M059J (cell line): ENCODE results near the gene SUGCT. TPM values are rescaled to one million over a fixed set of nuclear protein-coding genes. Genes with fewer than 3 reads are reported as not detected.

Experiments
- DNase-seq: peaks from one replicate; pipeline ENCODE4 v3.0.0-alpha.2; 2012; ENCODE audit warnings: low read depth
- total RNA-seq: library from RNA; depleted of rRNA; stranded (reverse); fragments of >200 nt; shearing (Covaris generic); gene quantifications from 2 replicates; pipeline ENCODE4 v1.2.3, GENCODE V29; 2014

The SUGCT gene
- total RNA-seq, 1 experiment from 2014 or later = 5.6 TPM

DNA sequence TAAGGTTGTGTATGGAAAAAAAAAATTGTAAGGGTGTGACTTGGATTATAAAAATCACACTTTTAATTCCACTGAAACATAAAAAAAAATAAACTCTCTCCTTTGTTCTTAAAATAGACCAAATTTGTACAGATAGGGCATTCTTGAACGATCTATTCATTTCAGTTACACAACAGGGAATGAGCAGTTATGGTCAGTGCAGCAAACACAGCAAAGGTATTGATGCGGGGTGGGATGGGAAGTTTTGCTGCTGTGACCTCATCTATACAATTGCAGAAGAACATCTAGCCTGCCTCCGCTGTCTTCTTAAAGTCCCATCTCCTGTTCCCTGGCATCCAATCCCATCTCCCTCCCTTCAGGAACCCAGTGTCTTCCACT is 580.2 kb downstream of the SUGCT start:
- no peak for DNase-seq

GRCh38 chr7:40716052-40716451 is 581.2 kb downstream of the SUGCT start:
- DNase-seq = peak; percentile 36

DNA sequence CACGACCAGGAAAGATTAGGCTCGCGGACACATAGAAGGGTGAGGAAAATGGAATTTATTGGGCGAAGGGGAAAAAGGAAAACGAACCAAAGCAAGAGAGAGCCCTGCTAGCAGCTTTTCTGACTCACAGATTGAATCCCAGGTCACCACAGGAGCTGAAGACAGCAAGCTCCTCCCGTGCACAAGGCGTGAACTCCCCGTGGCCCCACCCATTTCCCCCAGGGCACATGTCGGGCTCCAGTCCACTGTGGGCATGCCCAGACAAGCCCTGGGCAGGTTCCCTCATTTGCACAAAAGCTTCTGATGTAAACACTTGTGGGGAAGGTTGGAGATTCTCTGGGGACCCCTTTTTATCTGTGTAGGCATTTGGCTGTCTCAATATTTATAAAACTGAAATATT is 582.4 kb downstream of the SUGCT start:
- DNase-seq = peak; percentile 92

GRCh38 chr7:40720416-40720815 is 585.6 kb downstream of the SUGCT start:
- peak; percentile 43 for DNase-seq

GRCh38 chr7:40721342-40721949 is 586.6 kb downstream of the SUGCT start:
- DNase-seq = no peak

DNA sequence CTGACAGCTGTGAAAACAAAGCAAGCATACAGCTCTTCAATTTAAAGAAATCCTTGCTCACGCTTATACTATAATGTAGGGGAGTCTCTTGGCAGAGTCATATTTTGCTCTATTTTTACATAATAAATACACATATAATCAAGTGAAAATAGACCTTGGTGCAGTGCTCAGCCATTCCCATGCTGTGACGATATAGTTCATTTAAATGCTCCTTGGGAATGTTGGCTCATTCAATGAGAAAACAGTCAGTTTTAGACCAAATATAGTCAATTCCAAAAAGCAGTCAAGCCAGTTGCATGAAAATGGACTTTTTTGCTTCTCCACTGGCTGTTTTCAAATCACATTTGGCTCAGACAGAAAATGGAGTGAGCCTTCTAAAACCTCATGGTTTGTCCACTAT is 587.4 kb downstream of the SUGCT start:
- no peak for DNase-seq

DNA sequence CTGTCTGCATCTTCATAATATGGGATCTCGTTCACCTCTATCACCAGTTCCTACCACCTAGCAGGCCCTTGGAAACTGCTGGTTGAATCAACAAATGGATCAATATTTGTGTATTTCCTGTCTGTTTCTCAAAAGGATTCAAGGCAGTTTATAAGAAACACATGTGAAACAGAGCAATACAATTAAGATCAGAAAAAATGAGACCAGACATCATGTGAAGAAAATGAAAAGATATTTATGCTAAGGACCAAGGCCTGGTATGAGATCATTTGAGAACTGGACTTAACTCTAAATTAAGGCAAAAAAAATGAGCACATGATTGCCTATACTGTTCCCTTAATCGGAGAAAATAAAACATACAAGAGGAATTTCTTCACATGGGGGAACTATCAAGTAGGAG is 589.0 kb downstream of the SUGCT start:
- DNase-seq = no peak

GRCh38 chr7:40726559-40726958 is 591.8 kb downstream of the SUGCT start:
- DNase-seq = no peak

- DNase-seq = peak; percentile 89
These were observed 598.3 kb downstream of the SUGCT start for GRCh38 chr7:40733114-40733513.

DNA sequence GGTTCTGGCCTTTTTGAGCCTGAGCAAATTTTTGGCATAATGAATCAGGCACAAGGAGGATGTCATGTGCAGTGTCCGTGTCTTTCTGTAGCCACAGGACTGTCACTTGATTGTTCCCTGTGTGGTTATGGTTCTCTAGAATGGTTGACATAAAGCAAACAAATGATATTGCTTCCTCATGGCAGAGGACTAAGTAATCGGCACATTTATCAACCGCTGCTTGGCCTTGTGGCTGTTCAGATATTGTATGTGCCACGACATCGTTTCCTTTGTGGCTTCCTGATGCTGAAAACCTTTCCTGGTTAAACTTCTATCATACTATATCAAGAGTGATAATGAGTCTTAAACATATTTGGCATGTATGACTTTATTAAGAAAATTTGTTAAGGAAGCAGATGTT is 598.8 kb downstream of the SUGCT start:
- DNase-seq = peak; percentile 71

DNA sequence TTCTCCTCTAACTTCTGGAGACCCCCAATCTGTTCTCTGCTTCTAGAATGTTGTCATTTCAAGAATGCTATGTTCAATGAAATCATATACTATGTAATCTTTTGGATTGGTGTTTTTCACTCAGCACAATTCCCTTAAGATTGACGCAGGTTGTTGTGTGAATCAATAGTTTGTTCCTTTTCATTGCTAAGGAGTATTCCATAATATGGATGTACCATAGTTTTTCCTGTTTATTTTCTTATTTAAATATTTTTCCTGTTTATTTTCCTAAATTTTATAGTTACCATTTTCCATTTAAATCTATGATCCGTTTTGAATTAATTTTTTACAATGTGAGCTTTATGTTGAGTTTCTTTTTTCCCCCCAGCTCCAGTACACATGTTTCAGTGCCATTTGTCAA is 604.5 kb downstream of the SUGCT start:
- no peak for DNase-seq

GRCh38 chr7:40742270-40742669 is 607.5 kb downstream of the SUGCT start:
- DNase-seq = no peak

DNA sequence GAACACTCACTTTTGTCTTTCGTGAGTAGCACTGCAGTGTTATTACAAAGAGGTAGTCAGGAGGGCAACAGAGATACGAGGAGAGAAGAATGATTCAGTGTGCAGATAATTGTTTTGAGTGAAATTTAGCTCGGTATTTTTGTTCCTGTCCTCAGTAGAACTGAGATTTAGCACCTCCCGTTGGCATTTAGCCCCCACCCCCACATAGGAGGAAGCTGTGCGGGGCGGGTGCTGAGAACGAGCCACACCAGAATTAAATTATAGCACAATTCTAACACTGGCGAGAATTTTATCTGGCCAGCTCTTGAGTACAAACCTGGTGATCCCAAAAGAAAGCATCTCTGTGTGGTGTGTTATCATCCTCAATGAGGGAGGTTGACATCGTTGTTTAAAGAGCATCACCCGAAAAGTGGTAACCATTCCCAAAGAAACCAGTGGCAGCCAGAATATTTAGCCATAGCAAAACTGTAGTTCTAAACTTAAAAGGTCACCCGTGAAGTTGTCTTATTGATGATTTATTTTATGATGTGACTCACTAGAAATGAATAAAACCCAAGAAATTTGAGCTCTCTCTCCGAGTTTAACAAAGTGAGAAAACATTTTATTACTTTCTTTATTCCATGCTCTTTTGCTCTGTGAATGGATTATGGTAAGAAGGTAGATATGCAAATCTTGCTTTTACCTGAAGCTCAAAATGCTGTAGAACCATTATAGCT is 612.2 kb downstream of the SUGCT start:
- peak; percentile 50 for DNase-seq

GRCh38 chr7:40747856-40748255 is 613.1 kb downstream of the SUGCT start:
- peak; percentile 75 for DNase-seq

GRCh38 chr7:40749877-40750276 is 615.1 kb downstream of the SUGCT start:
- DNase-seq = peak; percentile 82

DNA sequence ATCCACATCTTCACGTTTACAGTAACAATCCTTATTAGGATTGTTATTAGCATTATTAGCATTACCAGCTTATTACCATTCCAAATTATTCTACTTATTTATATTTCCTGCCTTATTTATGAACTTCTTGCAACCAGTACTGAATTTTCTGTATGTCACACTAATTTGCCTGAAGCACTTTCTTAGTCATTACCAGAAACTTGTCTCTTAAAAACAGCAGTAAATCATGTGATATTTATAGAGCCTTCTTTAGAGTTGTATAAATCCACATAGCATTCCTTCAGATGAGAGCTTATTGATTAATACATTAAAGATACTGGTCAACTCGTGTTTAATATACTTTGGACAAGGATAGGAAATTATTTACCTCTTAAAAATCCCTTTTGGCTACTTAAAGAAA is 618.6 kb downstream of the SUGCT start:
- peak; percentile 75 for DNase-seq

- DNase-seq = no peak
These were observed 620.6 kb downstream of the SUGCT start for GRCh38 chr7:40755438-40755837.

GRCh38 chr7:40757109-40757508 is 622.3 kb downstream of the SUGCT start:
- DNase-seq = no peak

- no peak for DNase-seq
These were observed 623.8 kb downstream of the SUGCT start for GRCh38 chr7:40758590-40758989.

GRCh38 chr7:40760293-40760964 is 625.6 kb downstream of the SUGCT start:
- no peak for DNase-seq

DNA sequence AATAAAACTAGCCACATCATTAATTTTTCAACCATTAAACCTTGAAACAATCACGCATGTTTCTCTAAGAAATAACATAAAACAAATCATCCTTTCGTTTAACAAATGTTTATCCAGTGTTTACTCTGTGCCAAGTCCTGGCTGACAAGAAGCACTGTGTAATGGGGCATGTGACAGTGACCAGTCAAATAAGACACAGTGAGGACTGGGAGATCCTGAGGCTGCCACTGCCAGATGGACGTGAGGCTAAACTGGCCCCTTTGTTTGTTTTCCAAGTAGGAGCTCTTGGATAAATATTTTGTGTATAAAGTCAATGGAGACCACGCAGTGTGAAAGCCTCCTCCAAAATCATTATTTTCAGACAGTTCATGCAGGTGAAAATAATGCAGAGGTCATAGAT is 626.2 kb downstream of the SUGCT start:
- DNase-seq = no peak

DNA sequence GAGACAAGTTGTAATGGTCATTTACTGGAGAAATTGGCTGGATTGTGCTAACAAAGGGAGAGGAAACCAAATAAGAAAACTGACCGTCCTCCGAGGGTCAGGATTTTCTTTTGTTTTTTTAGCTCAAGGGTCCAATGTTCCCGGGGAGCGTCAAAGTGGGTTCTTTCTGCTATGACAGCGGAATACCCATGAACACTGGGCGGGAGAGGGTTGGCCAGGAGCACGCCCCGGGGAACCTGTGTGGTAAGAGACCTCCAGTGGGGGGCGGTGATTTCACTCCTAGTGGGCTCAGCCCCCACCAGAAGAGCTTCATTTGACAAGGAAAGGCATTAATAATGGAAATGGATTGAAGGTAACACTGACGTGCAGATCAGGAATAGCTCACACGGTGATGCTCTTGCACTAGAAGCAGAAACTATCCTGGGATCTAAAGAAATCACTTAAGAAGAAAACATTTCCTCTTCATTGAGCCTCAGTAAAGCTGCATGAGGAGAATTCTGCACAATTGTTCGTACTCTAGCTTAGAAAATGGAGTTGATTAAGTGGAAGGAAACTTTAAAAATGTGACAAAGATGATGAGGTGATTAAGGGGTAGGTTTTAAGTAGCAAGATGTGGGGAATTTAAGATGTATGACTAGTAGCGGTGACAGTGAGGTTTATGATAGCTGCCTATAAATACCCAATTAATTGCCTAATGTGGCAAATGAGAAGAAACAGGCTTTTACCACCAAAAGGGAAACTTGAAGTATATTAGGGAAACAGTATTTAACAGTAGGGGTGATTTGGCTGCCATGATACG is 627.2 kb downstream of the SUGCT start:
- DNase-seq = no peak
